Stimulated activated CD8-positive, alpha-beta memory T cell treated with anti-CD3 and anti-CD28 coated beads, Interleukin-7, amount 100 ng/mL, for 48 hours (primary cell): ENCODE results near the gene ELMOD3.
"Not testable (repeated sequence)": the region's sequence is repeated elsewhere in the genome, so short reads cannot be mapped to it uniquely, and the experiment has no call there.

Source experiments
- DNase-seq, 2 donors: peaks; one replicate each; pipeline ENCODE4 v3.0.0-alpha.2; 2020; ENCODE audit warnings: low read depth in 1 of 2; ENCODE audit errors: extremely low read depth in 1 of 2

Gene ELMOD3

GRCh38 chr2:85329181-85329651 lies 25.4 kb upstream of the ELMOD3 start:
- DNase-seq: no peak

- not testable (repeated sequence) for DNase-seq
Measured at GRCh38 chr2:85329701-85330100, 24.9 kb upstream of the ELMOD3 start.

- DNase-seq: no peak
Measured at GRCh38 chr2:85330839-85331636, 23.5 kb upstream of the ELMOD3 start.

GRCh38 chr2:85333877-85334276 lies 20.7 kb upstream of the ELMOD3 start:
- DNase-seq: not testable (repeated sequence)

GRCh38 chr2:85334928-85335327 lies 19.6 kb upstream of the ELMOD3 start:
- DNase-seq: no peak

- no peak for DNase-seq
Measured at GRCh38 chr2:85340034-85340892, 14.3 kb upstream of the ELMOD3 start.

GRCh38 chr2:85341269-85342029 lies 13.1 kb upstream of the ELMOD3 start:
- DNase-seq: no peak

- no peak for DNase-seq
Measured at GRCh38 chr2:85342156-85342555, 12.4 kb upstream of the ELMOD3 start.

GRCh38 chr2:85343207-85343895 lies 11.2 kb upstream of the ELMOD3 start:
- DNase-seq: not testable (repeated sequence)

- DNase-seq: no peak
Measured at GRCh38 chr2:85344356-85344954, 10.1 kb upstream of the ELMOD3 start.

- DNase-seq: no peak
Measured at GRCh38 chr2:85347599-85347998, 7.0 kb upstream of the ELMOD3 start.

- no peak for DNase-seq
Measured at GRCh38 chr2:85353876-85354285, 688 bp upstream of the ELMOD3 start.

GRCh38 chr2:85355073-85355410 lies 473 bp downstream of the ELMOD3 start:
- no peak for DNase-seq

- no peak for DNase-seq
Measured at GRCh38 chr2:85355521-85355920, 952 bp downstream of the ELMOD3 start.

GRCh38 chr2:85356186-85356585 lies 1.6 kb downstream of the ELMOD3 start:
- no peak for DNase-seq

- DNase-seq: no peak
Measured at GRCh38 chr2:85357736-85358135, 3.2 kb downstream of the ELMOD3 start.

GRCh38 chr2:85362653-85363387 lies 8.3 kb downstream of the ELMOD3 start:
- DNase-seq: not testable (repeated sequence)

- no peak for DNase-seq
Measured at GRCh38 chr2:85367180-85367579, 12.6 kb downstream of the ELMOD3 start.

- no peak for DNase-seq
Measured at GRCh38 chr2:85368921-85369320, 14.4 kb downstream of the ELMOD3 start.

GRCh38 chr2:85369500-85369899 lies 14.9 kb downstream of the ELMOD3 start:
- no peak for DNase-seq
